Amniotic stem cell (primary cell): ENCODE results near the gene MYO1H.
"Not testable (repeated sequence)": the region's sequence is repeated elsewhere in the genome, so short reads cannot be mapped to it uniquely, and the experiment has no call there.

Experiments
- DNase-seq: peaks from one replicate; lab custom pipeline; 2025; lab: John Stamatoyannopoulos, UW

The MYO1H gene

GRCh38 chr12:109473006-109473405, 125.3 kb downstream of the MYO1H start:
- DNase-seq: no peak

GRCh38 chr12:109473526-109474270, 126.0 kb downstream of the MYO1H start:
- DNase-seq: not testable (repeated sequence)

GRCh38 chr12:109475121-109475520, 127.4 kb downstream of the MYO1H start:
- no peak for DNase-seq

- DNase-seq: no peak
Observed at GRCh38 chr12:109475993-109476806, 128.5 kb downstream of the MYO1H start.

- DNase-seq: no peak
Observed at GRCh38 chr12:109476807-109477184, 129.1 kb downstream of the MYO1H start.

GRCh38 chr12:109477185-109477962, 129.7 kb downstream of the MYO1H start, which contains the start of the genes KCTD10 and UBE3B:
TSS of gene KCTD10 (minus strand) at chr12:109477300. CDS start at chr12:109477262, 38 bp downstream.
TSS of gene UBE3B (plus strand) at chr12:109477634. CDS start at chr12:109483552, 5,918 bp downstream.
- peak; percentile 84 for DNase-seq

GRCh38 chr12:109477963-109478315, 130.2 kb downstream of the MYO1H start:
- no peak for DNase-seq

- DNase-seq: no peak
Observed at GRCh38 chr12:109479761-109480160, 132.1 kb downstream of the MYO1H start.

GRCh38 chr12:109480356-109480755, 132.7 kb downstream of the MYO1H start:
- DNase-seq: no peak

- DNase-seq: no peak
Observed at GRCh38 chr12:109481863-109482262, 134.2 kb downstream of the MYO1H start.

- no peak for DNase-seq
Observed at GRCh38 chr12:109482491-109482890, 134.8 kb downstream of the MYO1H start.

GRCh38 chr12:109482894-109483293, 135.2 kb downstream of the MYO1H start:
- DNase-seq: no peak

- no peak for DNase-seq
Observed at GRCh38 chr12:109483346-109483745, 135.6 kb downstream of the MYO1H start.

GRCh38 chr12:109485201-109485600, 137.5 kb downstream of the MYO1H start:
- DNase-seq: no peak

- no peak for DNase-seq
Observed at GRCh38 chr12:109487181-109488050, 139.7 kb downstream of the MYO1H start.

GRCh38 chr12:109488051-109488665, 140.5 kb downstream of the MYO1H start:
- no peak for DNase-seq

- no peak for DNase-seq
Observed at GRCh38 chr12:109489016-109489954, 141.6 kb downstream of the MYO1H start.

- DNase-seq: no peak
Observed at GRCh38 chr12:109489955-109490565, 142.4 kb downstream of the MYO1H start.

- DNase-seq: no peak
Observed at GRCh38 chr12:109491671-109492070, 144.0 kb downstream of the MYO1H start.
